ENCODE results near the gene CNTNAP5. TPM values are rescaled to one million over a fixed set of nuclear protein-coding genes. Genes with fewer than 3 reads are reported as not detected.

The CNTNAP5 gene
- total RNA-seq, 1 donor from 2014 or later = not detected

DNA sequence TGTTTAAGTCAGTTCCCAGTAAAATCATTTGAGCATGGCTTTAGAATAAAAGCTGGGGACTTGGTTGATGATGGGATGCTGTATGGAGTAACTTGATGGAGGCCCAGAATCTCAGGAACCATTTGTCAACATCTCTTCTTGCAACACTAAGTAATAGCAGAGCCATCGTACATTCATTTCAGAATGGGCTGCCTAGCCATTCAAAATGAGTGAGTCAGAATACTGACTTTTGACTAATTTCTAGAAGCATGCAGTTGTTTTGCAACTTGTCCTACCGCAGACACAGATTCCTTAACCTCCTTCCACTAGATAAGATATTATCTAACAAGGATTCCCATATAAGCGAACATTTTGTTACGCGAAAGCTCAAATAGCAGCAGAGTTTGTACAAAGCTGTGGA, 229.5 kb downstream of the CNTNAP5 start:
- TF ChIP-seq, protein P1, sequence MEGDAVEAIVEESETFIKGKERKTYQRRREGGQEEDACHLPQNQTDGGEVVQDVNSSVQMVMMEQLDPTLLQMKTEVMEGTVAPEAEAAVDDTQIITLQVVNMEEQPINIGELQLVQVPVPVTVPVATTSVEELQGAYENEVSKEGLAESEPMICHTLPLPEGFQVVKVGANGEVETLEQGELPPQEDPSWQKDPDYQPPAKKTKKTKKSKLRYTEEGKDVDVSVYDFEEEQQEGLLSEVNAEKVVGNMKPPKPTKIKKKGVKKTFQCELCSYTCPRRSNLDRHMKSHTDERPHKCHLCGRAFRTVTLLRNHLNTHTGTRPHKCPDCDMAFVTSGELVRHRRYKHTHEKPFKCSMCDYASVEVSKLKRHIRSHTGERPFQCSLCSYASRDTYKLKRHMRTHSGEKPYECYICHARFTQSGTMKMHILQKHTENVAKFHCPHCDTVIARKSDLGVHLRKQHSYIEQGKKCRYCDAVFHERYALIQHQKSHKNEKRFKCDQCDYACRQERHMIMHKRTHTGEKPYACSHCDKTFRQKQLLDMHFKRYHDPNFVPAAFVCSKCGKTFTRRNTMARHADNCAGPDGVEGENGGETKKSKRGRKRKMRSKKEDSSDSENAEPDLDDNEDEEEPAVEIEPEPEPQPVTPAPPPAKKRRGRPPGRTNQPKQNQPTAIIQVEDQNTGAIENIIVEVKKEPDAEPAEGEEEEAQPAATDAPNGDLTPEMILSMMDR (IDR thresholded peaks at IDR 0.05; ENCODE audit: insufficient read depth, low read length, poor library complexity, severe bottlenecking) = no peak
- no peaks in the 10 kb centered on the region for H3K27me3 ChIP-seq (ENCODE audit: control insufficient read depth, insufficient read depth, low read length)

DNA sequence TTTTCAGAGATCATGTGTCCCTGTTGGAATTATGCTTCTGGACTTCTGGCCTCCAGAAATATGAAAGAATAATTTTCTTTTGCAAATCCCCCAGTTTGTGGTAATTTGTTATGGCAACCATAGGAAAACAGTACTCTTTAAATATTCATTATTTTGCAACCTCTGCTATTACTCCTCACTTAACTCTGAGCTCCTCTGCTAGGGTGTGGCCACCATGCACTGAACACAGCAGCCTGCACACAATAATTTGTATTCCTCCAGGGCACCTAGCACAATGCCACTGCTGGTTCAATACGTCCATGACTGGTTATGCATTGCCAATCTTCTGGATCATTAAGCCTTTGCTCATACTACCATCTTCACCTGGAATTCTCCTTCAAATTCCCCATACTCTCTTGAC, 232.0 kb downstream of the CNTNAP5 start:
- Histone ChIP-seq H3K36me3 (ENCODE audit: control insufficient read depth, insufficient read depth, low read length) (no peaks in the 10 kb centered on the region), H3K4me3 (ENCODE audit: low read depth, low read length) (no peak overlapping the region), H3K27me3 (ENCODE audit: control insufficient read depth, insufficient read depth, low read length) (no peaks in the 10 kb centered on the region)
- DNase-seq (ENCODE audit: low read depth) = no peak
- TF ChIP-seq, protein P1 (IDR thresholded peaks at IDR 0.05; ENCODE audit: insufficient read depth, low read length, poor library complexity, severe bottlenecking) = no peak

More for the DNA sequence above, 229.5 kb downstream of the CNTNAP5 start:
- H3K4me3 ChIP-seq (ENCODE audit: low read depth, low read length) = no peak overlapping the region
- H3K36me3 ChIP-seq (ENCODE audit: control insufficient read depth, insufficient read depth, low read length) = no peaks in the 10 kb centered on the region
- no peak for DNase-seq (ENCODE audit: low read depth)

DNA sequence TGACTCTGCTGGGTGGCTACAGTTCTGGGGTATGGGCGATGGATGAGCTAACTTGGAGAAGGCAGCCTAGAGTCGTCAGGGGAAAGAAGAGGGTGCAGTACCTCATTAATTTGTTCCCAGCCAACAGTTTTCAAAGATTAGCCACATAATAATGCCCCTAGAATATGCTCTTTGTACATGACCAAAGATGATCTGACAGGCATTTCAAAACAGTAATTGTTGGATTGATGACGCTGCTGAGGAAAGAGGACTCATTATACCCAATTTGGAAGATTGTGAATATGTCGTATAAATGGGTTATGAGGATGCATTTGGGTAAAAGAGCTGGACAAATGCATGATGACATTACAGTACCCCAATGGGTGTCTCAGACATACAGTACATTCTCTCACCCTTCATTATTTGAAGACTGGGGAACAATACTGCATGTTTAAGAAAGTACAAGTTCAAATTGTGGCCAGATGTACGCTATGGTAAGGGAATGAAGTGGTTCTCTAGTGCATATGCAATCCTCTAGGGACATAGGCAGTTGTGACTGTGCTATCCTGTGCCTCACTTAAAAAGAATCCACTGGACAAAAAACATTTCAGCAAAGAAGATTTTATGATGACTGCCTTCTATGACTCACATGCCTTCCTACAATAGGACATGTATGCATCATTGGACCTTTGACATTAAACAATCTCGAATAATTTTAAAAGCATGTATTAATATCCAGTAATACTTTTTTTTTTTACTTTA, 233.2 kb downstream of the CNTNAP5 start:
- Histone ChIP-seq H3K27me3 (ENCODE audit: control insufficient read depth, insufficient read depth, low read length) (no peaks in the 10 kb centered on the region), H3K36me3 (ENCODE audit: control insufficient read depth, insufficient read depth, low read length) (no peaks in the 10 kb centered on the region), H3K4me3 (ENCODE audit: low read depth, low read length) (no peak overlapping the region)
- TF ChIP-seq, protein P1 (IDR thresholded peaks at IDR 0.05; ENCODE audit: insufficient read depth, low read length, poor library complexity, severe bottlenecking) = no peak
- DNase-seq (ENCODE audit: low read depth) = no peak

DNA sequence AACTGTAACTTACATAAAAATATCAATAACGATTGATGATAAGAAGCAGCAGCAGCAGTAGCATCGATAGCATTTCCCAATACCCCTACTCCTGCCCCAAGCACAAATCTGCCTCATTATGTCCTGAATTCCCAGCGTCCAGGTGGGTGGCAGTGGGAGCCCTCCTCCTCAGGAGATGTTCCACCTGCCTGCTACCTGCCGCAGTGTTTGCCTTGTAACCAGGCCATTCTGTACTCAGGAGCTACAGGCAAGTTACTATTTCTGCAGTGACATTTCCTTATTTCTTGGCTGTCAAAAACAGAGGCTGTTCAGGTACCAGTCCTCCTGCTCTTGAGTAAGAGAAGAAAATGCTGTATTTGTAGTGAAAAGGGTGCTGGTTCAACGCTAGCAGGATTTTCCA, 236.4 kb downstream of the CNTNAP5 start:
- TF ChIP-seq, protein P1 (IDR thresholded peaks at IDR 0.05; ENCODE audit: insufficient read depth, low read length, poor library complexity, severe bottlenecking) = no peak
- Histone ChIP-seq H3K36me3 (ENCODE audit: control insufficient read depth, insufficient read depth, low read length) (no peaks in the 10 kb centered on the region), H3K27me3 (ENCODE audit: control insufficient read depth, insufficient read depth, low read length) (no peaks in the 10 kb centered on the region), H3K4me3 (ENCODE audit: low read depth, low read length) (no peak overlapping the region)
- DNase-seq (ENCODE audit: low read depth) = no peak

DNA sequence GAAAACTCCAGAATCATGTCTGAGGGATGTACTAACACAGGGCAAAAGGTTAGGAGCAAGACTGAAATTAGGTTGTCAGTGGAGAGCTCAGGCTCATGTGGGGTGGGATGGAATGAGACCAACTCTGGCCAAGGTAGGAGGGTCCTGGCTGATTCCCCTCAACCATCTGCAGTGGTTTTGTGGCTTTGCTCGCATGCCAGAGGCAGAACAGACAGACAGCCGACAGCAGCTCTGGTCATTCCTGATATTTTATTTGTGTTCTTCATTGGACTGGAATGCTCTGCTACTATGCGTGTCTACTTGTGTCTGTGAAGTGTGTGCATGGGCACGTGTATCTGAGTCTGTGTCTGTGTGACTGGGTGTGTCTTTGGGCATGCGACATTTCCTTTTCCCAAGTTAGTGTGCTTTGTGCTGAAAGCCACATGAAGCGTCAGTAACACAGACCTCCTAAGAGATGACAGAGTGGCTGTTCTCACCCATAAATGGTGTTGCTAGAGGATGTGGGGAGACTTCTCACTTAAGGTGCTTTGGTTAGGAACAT, 239.5 kb downstream of the CNTNAP5 start:
- TF ChIP-seq, protein P1 (IDR thresholded peaks at IDR 0.05; ENCODE audit: insufficient read depth, low read length, poor library complexity, severe bottlenecking) = no peak
- H3K4me3 ChIP-seq (ENCODE audit: low read depth, low read length) = no peak overlapping the region
- no peaks in the 10 kb centered on the region for H3K36me3 ChIP-seq (ENCODE audit: control insufficient read depth, insufficient read depth, low read length)
- DNase-seq (ENCODE audit: low read depth) = no peak
- no peaks in the 10 kb centered on the region for H3K27me3 ChIP-seq (ENCODE audit: control insufficient read depth, insufficient read depth, low read length)

Measured in kidney epithelial cell (primary cell).